Activated CD4-positive, alpha-beta T cell treated with anti-CD3 and anti-CD28 coated beads, Interleukin-2, amount 10 ng/mL, durations not matched to agents 7 days and 5 days (primary cell): ENCODE results near the gene FAM98C. TPM values are rescaled to one million over a fixed set of nuclear protein-coding genes. Genes with fewer than 3 reads are reported as not detected.
"Not testable (repeated sequence)": the region's sequence is repeated elsewhere in the genome, so short reads cannot be mapped to it uniquely, and the experiment has no call there.

Experiments
- CTCF ChIA-PET: fragments of 350-600 bp; sonication (Branson Sonifier 250); formaldehyde crosslinking; loops from one replicate; lab custom pipeline; 2021; ENCODE audit warnings: antibody characterized with exemption; lab: Charles Lee
- POLR2A ChIA-PET: fragments of 350-600 bp; sonication (Branson Sonifier 250); formaldehyde crosslinking; loops from one replicate; lab custom pipeline; 2021; ENCODE audit warnings: antibody characterized with exemption; lab: Charles Lee
- DNase-seq: peaks from one replicate; pipeline ENCODE4 v3.0.0-alpha.2; 2020
- H3K27ac Mint-ChIP-seq: one replicate; pipeline ENCODE4 v1.8.0; 2021; ENCODE audit warnings: mild to moderate bottlenecking, moderate library complexity, mixed read lengths
- H3K27me3 Mint-ChIP-seq: one replicate; pipeline ENCODE4 v1.8.0; 2021; ENCODE audit warnings: mixed read lengths
- H3K36me3 Mint-ChIP-seq: one replicate; pipeline ENCODE4 v1.8.0; 2021; ENCODE audit warnings: low read depth, mixed read lengths
- H3K4me1 Mint-ChIP-seq: one replicate; pipeline ENCODE4 v1.8.0; 2021; ENCODE audit warnings: mixed read lengths
- H3K4me3 Mint-ChIP-seq: one replicate; pipeline ENCODE4 v1.8.0; 2021; ENCODE audit warnings: mild to moderate bottlenecking, moderate library complexity, mixed read lengths
- H3K9me3 Mint-ChIP-seq: one replicate; pipeline ENCODE4 v1.8.0; 2021; ENCODE audit warnings: mixed read lengths
- total RNA-seq, 2 experiments: library from RNA; stranded (reverse); gene quantifications; one replicate each; pipeline ENCODE4 v1.2.3, GENCODE V29; 2021

FAM98C gene
- total RNA-seq = 10 to 100 TPM; 27.5 to 37.2 TPM

- DNase-seq = peak; percentile 97
- ChIA-PET CTCF (interaction anchor here (0.6 to 5.2 kb wide), 59 partner anchors 11 to 1710 kb away, joined by 3 to 66 read pairs (median 4); partner anchors contain the start of genes ACTN4, ECH1, EIF3K and GGN), POLR2A (interaction anchor here (0.6 to 1.1 kb wide), 5 partner anchors 9 to 439 kb away, joined by 3 to 5 read pairs (median 3); partner anchors contain the start of gene EIF3K)
- peak within 1 kb of the TSS; percentile 88 for H3K4me3 Mint-ChIP-seq
- peaks cover 15% of the 10 kb centered on the region for H3K36me3 Mint-ChIP-seq
- H3K27ac Mint-ChIP-seq = peak within 1 kb of the TSS; percentile 96
- H3K27me3 Mint-ChIP-seq = no peaks in the 10 kb centered on the region
- peaks cover 27% of the 10 kb centered on the region for H3K4me1 Mint-ChIP-seq
- H3K9me3 Mint-ChIP-seq = no peaks in the 10 kb centered on the region
These were observed at the start of gene FAM98C for GRCh38 chr19:38402967-38403674. TSS of gene FAM98C (plus strand) at chr19:38403093. CDS start at chr19:38403154, 61 bp downstream.

GRCh38 chr19:38355728-38356725 is 46.9 kb upstream of the FAM98C start:
- no peaks in the 10 kb centered on the region for H3K36me3 Mint-ChIP-seq
- H3K9me3 Mint-ChIP-seq = no peaks in the 10 kb centered on the region
- no peak for DNase-seq
- no peak overlapping the region for H3K4me3 Mint-ChIP-seq
- H3K27me3 Mint-ChIP-seq = peaks cover 29% of the 10 kb centered on the region
- ChIA-PET POLR2A (no interaction called here), CTCF (no interaction called here)
- H3K4me1 Mint-ChIP-seq = peaks cover 5% of the 10 kb centered on the region
- H3K27ac Mint-ChIP-seq = no peak overlapping the region

- DNase-seq = no peak
- Mint-ChIP-seq H3K27ac (no peak overlapping the region), H3K4me1 (peaks cover 18% of the 10 kb centered on the region), H3K36me3 (no peaks in the 10 kb centered on the region), H3K4me3 (no peak overlapping the region), H3K27me3 (peaks cover 36% of the 10 kb centered on the region), H3K9me3 (no peaks in the 10 kb centered on the region)
- ChIA-PET CTCF (interaction anchor here (0.6 to 1.4 kb wide), 5 partner anchors 16 to 58 kb away, joined by 3 to 5 read pairs (median 4); partner anchors contain the start of genes CATSPERG, FAM98C and PSMD8), POLR2A (no interaction called here)
These were observed 44.8 kb upstream of the FAM98C start for GRCh38 chr19:38358071-38358470.

- H3K4me1 Mint-ChIP-seq = peaks cover 19% of the 10 kb centered on the region
- CTCF ChIA-PET = no interaction called here
These were observed 43.5 kb upstream of the FAM98C start for GRCh38 chr19:38359242-38360021.

GRCh38 chr19:38360351-38360750 is 42.5 kb upstream of the FAM98C start:
- Mint-ChIP-seq H3K4me3 (peak overlapping the region; percentile 81), H3K9me3 (no peaks in the 10 kb centered on the region)
- CTCF ChIA-PET = interaction anchor here (0.7 to 3.1 kb wide), 2 partner anchors 14 to 24 kb away, joined by 3 to 13 read pairs; partner anchors contain the start of genes CATSPERG and PSMD8

More at GRCh38 chr19:38359242-38360021, 43.5 kb upstream of the FAM98C start:
- Mint-ChIP-seq H3K4me3 (no peak overlapping the region), H3K9me3 (no peaks in the 10 kb centered on the region), H3K27me3 (peaks cover 36% of the 10 kb centered on the region), H3K36me3 (no peaks in the 10 kb centered on the region), H3K27ac (no peak overlapping the region)
- no peak for DNase-seq
- POLR2A ChIA-PET = interaction anchor here (0.7 kb wide), 1 partner anchor 35 kb away, joined by 4 read pairs; no protein-coding TSS in a partner anchor

GRCh38 chr19:38360839-38361631 is 41.9 kb upstream of the FAM98C start:
- POLR2A ChIA-PET = no interaction called here
- no peak for DNase-seq
- Mint-ChIP-seq H3K4me1 (peaks cover 19% of the 10 kb centered on the region), H3K4me3 (peak overlapping the region; percentile 81), H3K27me3 (peaks cover 36% of the 10 kb centered on the region), H3K27ac (no peak overlapping the region), H3K36me3 (no peaks in the 10 kb centered on the region), H3K9me3 (no peaks in the 10 kb centered on the region)
- CTCF ChIA-PET = interaction anchor here (3.1 kb wide), 1 partner anchor 13 kb away, joined by 13 read pairs; the partner anchor contains the start of gene PSMD8

More at GRCh38 chr19:38360351-38360750, 42.5 kb upstream of the FAM98C start:
- Mint-ChIP-seq H3K27me3 (peaks cover 36% of the 10 kb centered on the region), H3K36me3 (no peaks in the 10 kb centered on the region), H3K4me1 (peaks cover 19% of the 10 kb centered on the region), H3K27ac (no peak overlapping the region)
- no peak for DNase-seq
- POLR2A ChIA-PET = no interaction called here

GRCh38 chr19:38361633-38362075 is 41.2 kb upstream of the FAM98C start:
- Mint-ChIP-seq H3K27me3 (peaks cover 34% of the 10 kb centered on the region), H3K36me3 (no peaks in the 10 kb centered on the region), H3K4me1 (peaks cover 19% of the 10 kb centered on the region), H3K4me3 (peak overlapping the region; percentile 81), H3K27ac (peak overlapping the region; percentile 31), H3K9me3 (no peaks in the 10 kb centered on the region)
- peak; percentile 78 for DNase-seq
- ChIA-PET POLR2A (no interaction called here), CTCF (interaction anchor here (0.6 to 3.1 kb wide), 2 partner anchors 12 to 516 kb away, joined by 3 to 13 read pairs; partner anchors contain the start of genes PSMD8 and RINL)

- no peaks in the 10 kb centered on the region for H3K36me3 Mint-ChIP-seq
- peak overlapping the region; percentile 81 for H3K4me3 Mint-ChIP-seq
These were observed 40.6 kb upstream of the FAM98C start for GRCh38 chr19:38362076-38362945.

GRCh38 chr19:38362946-38363688 is 39.8 kb upstream of the FAM98C start:
- H3K36me3 Mint-ChIP-seq = not testable (repeated sequence)
- CTCF ChIA-PET = interaction anchor here (0.6 to 3.1 kb wide), 2 partner anchors 11 to 444 kb away, joined by 3 to 13 read pairs; partner anchors contain the start of gene PSMD8

More at GRCh38 chr19:38362076-38362945, 40.6 kb upstream of the FAM98C start:
- Mint-ChIP-seq H3K9me3 (no peaks in the 10 kb centered on the region), H3K27me3 (peaks cover 34% of the 10 kb centered on the region), H3K27ac (peak overlapping the region; percentile 54), H3K4me1 (peaks cover 19% of the 10 kb centered on the region)
- CTCF ChIA-PET = interaction anchor here (0.6 to 3.1 kb wide), 3 partner anchors 12 to 516 kb away, joined by 3 to 13 read pairs (median 3); partner anchors contain the start of genes PSMD8 and RINL
- peak; percentile 90 for DNase-seq
- POLR2A ChIA-PET = no interaction called here

GRCh38 chr19:38367041-38367440 is 35.9 kb upstream of the FAM98C start:
- no peaks in the 10 kb centered on the region for H3K36me3 Mint-ChIP-seq
- DNase-seq = no peak
- H3K27ac Mint-ChIP-seq = no peak overlapping the region
- no peaks in the 10 kb centered on the region for H3K9me3 Mint-ChIP-seq
- peaks cover 6% of the 10 kb centered on the region for H3K4me1 Mint-ChIP-seq
- ChIA-PET POLR2A (no interaction called here), CTCF (no interaction called here)
- no peak overlapping the region for H3K4me3 Mint-ChIP-seq
- no peaks in the 10 kb centered on the region for H3K27me3 Mint-ChIP-seq

More at GRCh38 chr19:38362946-38363688, 39.8 kb upstream of the FAM98C start:
- peak overlapping the region; percentile 81 for H3K4me3 Mint-ChIP-seq
- H3K27ac Mint-ChIP-seq, DNase-seq, H3K9me3 Mint-ChIP-seq, POLR2A ChIA-PET: not testable (repeated sequence)
- H3K27me3 Mint-ChIP-seq = peaks cover 32% of the 10 kb centered on the region
- peaks cover 19% of the 10 kb centered on the region for H3K4me1 Mint-ChIP-seq
